ENCODE data around the gene CD151.
A peak's percentile ranks its signal among the peaks of the same experiment; 100 is the strongest.

CD151 gene

GRCh38 chr11:848380-848931 lies 15.7 kb downstream of the CD151 start:
- TF ChIP-seq Cebpa-rat (IDR thresholded peaks at IDR 0.05): no peak
- H3K4me2 ChIP-seq: peak overlapping the region; percentile 98
- H4K20me1 ChIP-seq: peaks cover 74% of the 10 kb centered on the region
- H3K9me3 ChIP-seq: no peaks in the 10 kb centered on the region
- H3K27me3 ChIP-seq: no peaks in the 10 kb centered on the region
- H3K4me3 ChIP-seq: peak overlapping the region; percentile 72; the same call in 1 of the 2 replicates
- H3K27ac ChIP-seq: no peak overlapping the region
- H3K4me1 ChIP-seq: peaks cover 88% of the 10 kb centered on the region
- no peaks in the 10 kb centered on the region for H3K36me3 ChIP-seq
- no peak overlapping the region for H3K9ac ChIP-seq

- Histone ChIP-seq H3K4me3 (peak overlapping the region; percentile 72), H3K9ac (peak overlapping the region; percentile 63), H3K36me3 (no peaks in the 10 kb centered on the region), H3K27ac (0 out of 2 replicates have a peak overlapping the region, but pooled peaks have one; percentile 13), H3K27me3 (no peaks in the 10 kb centered on the region), H4K20me1 (peaks cover 82% of the 10 kb centered on the region), H3K4me2 (peak overlapping the region; percentile 98), H3K4me1 (peaks cover 88% of the 10 kb centered on the region), H3K9me3 (no peaks in the 10 kb centered on the region)
- TF ChIP-seq Cebpa-rat (IDR thresholded peaks at IDR 0.05): no peak
Observed at GRCh38 chr11:849104-849824, 16.5 kb downstream of the CD151 start.

- Histone ChIP-seq H3K36me3 (no peaks in the 10 kb centered on the region), H3K9ac (peak overlapping the region; percentile 61; the same call in 1 of the 2 replicates)
Observed at GRCh38 chr11:849951-850774, 17.4 kb downstream of the CD151 start.

GRCh38 chr11:850775-851763 lies 18.3 kb downstream of the CD151 start:
- Histone ChIP-seq H3K4me3 (peak overlapping the region; percentile 72; the same call in 1 of the 2 replicates), H3K9ac (no peak overlapping the region), H3K4me1 (peaks cover 83% of the 10 kb centered on the region), H4K20me1 (peaks cover 87% of the 10 kb centered on the region), H3K36me3 (no peaks in the 10 kb centered on the region), H3K9me3 (no peaks in the 10 kb centered on the region), H3K27ac (no peak overlapping the region), H3K27me3 (no peaks in the 10 kb centered on the region), H3K4me2 (peak overlapping the region; percentile 98)
- no peak for TF ChIP-seq Cebpa-rat (IDR thresholded peaks at IDR 0.05)

More at GRCh38 chr11:849951-850774, 17.4 kb downstream of the CD151 start:
- Histone ChIP-seq H3K27me3 (no peaks in the 10 kb centered on the region), H3K9me3 (no peaks in the 10 kb centered on the region), H3K4me3 (peak overlapping the region; percentile 72), H3K4me2 (peak overlapping the region; percentile 98), H3K27ac (no peak overlapping the region), H3K4me1 (peaks cover 88% of the 10 kb centered on the region), H4K20me1 (peaks cover 87% of the 10 kb centered on the region)
- TF ChIP-seq Cebpa-rat (IDR thresholded peaks at IDR 0.05): no peak

- no peaks in the 10 kb centered on the region for H3K36me3 ChIP-seq
- peaks cover 93% of the 10 kb centered on the region for H4K20me1 ChIP-seq
- peak overlapping the region; percentile 35; the same call in 1 of the 2 replicates for H3K27ac ChIP-seq
- no peak overlapping the region for H3K9ac ChIP-seq
- H3K4me2 ChIP-seq: peak overlapping the region; percentile 55
- H3K27me3 ChIP-seq: no peaks in the 10 kb centered on the region
- TF ChIP-seq Cebpa-rat (IDR thresholded peaks at IDR 0.05): no peak
- no peak overlapping the region for H3K4me3 ChIP-seq
- peaks cover 86% of the 10 kb centered on the region for H3K4me1 ChIP-seq
- no peaks in the 10 kb centered on the region for H3K9me3 ChIP-seq
Observed at GRCh38 chr11:852762-853161, 20.0 kb downstream of the CD151 start.

GRCh38 chr11:853682-854448 lies 21.1 kb downstream of the CD151 start:
- Histone ChIP-seq H3K27me3 (no peaks in the 10 kb centered on the region), H3K36me3 (no peaks in the 10 kb centered on the region), H3K9me3 (no peaks in the 10 kb centered on the region), H3K9ac (0 out of 2 replicates have a peak overlapping the region, but pooled peaks have one; percentile 29), H3K4me2 (peak overlapping the region; percentile 55), H3K4me1 (peaks cover 81% of the 10 kb centered on the region), H3K4me3 (no peak overlapping the region), H4K20me1 (peaks cover 89% of the 10 kb centered on the region), H3K27ac (0 out of 2 replicates have a peak overlapping the region, but pooled peaks have one; percentile 38)
- no peak for TF ChIP-seq Cebpa-rat (IDR thresholded peaks at IDR 0.05)

GRCh38 chr11:854601-855329 lies 22.0 kb downstream of the CD151 start:
- H3K4me1 ChIP-seq: peaks cover 86% of the 10 kb centered on the region
- H3K27me3 ChIP-seq: no peaks in the 10 kb centered on the region
- H3K9me3 ChIP-seq: no peaks in the 10 kb centered on the region
- peak overlapping the region; percentile 29; the same call in 1 of the 2 replicates for H3K9ac ChIP-seq
- peak overlapping the region; percentile 38; the same call in 1 of the 2 replicates for H3K27ac ChIP-seq
- H4K20me1 ChIP-seq: peaks cover 92% of the 10 kb centered on the region
- no peaks in the 10 kb centered on the region for H3K36me3 ChIP-seq
- H3K4me3 ChIP-seq: no peak overlapping the region
- H3K4me2 ChIP-seq: peak overlapping the region; percentile 55
- no peak for TF ChIP-seq Cebpa-rat (IDR thresholded peaks at IDR 0.05)

- Histone ChIP-seq H3K4me1 (peaks cover 86% of the 10 kb centered on the region), H3K4me3 (no peak overlapping the region), H3K36me3 (no peaks in the 10 kb centered on the region), H3K27me3 (no peaks in the 10 kb centered on the region), H3K27ac (no peak overlapping the region), H3K9ac (no peak overlapping the region), H3K9me3 (no peaks in the 10 kb centered on the region), H3K4me2 (no peak overlapping the region), H4K20me1 (peaks cover 92% of the 10 kb centered on the region)
- TF ChIP-seq Cebpa-rat (IDR thresholded peaks at IDR 0.05): no peak
Observed at GRCh38 chr11:855330-855674, 22.6 kb downstream of the CD151 start.

Measured in BLaER1 (cell line).